Measurements from ENCODE around the gene GABRD. TPM values are rescaled to one million over a fixed set of nuclear protein-coding genes. Genes with fewer than 3 reads are reported as not detected.

Gene GABRD
- total RNA-seq, 1 donor from 2014 or later = 1.2 TPM

GRCh38 chr1:1985375-1986050 lies 33.6 kb upstream of the GABRD start:
- DNase-seq (ENCODE audit: low spot score) = no peak

GRCh38 chr1:1986451-1987141 lies 32.5 kb upstream of the GABRD start:
- DNase-seq (ENCODE audit: low spot score) = no peak

- no peak for DNase-seq (ENCODE audit: low spot score)
Observed at GRCh38 chr1:1987142-1987510, 32.0 kb upstream of the GABRD start.

DNA sequence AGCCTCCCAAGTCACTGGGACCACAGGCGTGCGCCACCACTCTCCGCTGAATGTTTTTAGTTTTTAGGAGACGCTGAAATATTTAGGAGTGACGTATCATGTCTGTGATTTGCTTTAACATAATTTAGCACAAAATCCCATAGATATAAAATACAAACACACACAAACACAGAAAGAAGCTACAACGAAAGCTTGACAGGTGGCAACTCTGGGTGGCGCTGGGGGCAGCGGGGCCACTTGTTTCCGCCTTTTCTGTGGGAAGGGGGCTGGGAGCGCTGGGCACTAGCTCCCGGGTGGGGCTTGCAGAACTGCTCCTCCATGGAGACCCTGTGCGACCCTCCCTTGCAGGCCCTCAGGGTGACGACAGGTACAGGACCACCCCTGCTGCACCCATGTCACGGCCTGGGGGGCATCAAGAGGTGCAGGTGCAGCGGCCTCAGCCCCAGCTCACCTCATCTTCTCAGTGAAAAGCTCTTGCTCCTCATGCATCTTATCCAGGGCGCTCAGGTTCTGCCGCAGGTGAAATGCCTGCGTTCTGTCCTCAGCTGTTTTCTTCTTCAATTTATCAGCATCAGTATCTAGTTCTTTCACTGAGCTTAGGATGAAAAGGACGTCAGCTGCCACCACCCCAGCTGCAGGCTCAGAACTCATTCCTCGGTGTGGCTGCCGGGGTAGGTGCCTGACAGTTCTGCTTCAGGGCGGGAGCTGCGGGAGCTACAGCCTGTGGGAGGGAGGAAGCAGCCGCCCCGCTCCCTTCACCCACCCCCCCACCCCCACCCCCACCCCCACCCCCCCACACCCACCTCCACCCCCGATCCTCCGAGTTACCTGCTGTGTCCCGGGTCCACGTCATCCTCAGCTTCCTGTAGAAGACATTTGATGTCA lies 30.8 kb upstream of the GABRD start:
- DNase-seq (ENCODE audit: low spot score) = no peak

GRCh38 chr1:1989102-1989542 lies 30.0 kb upstream of the GABRD start:
- no peak for DNase-seq (ENCODE audit: low spot score)

- DNase-seq (ENCODE audit: low spot score) = no peak
Observed at GRCh38 chr1:1989789-1990188, 29.4 kb upstream of the GABRD start.

GRCh38 chr1:1990222-1990621 lies 28.9 kb upstream of the GABRD start:
- DNase-seq (ENCODE audit: low spot score) = no peak

- no peak for DNase-seq (ENCODE audit: low spot score)
Observed at GRCh38 chr1:1994536-1994935, 24.6 kb upstream of the GABRD start.

- DNase-seq (ENCODE audit: low spot score) = no peak
Observed at GRCh38 chr1:1996207-1996651, 22.9 kb upstream of the GABRD start.

DNA sequence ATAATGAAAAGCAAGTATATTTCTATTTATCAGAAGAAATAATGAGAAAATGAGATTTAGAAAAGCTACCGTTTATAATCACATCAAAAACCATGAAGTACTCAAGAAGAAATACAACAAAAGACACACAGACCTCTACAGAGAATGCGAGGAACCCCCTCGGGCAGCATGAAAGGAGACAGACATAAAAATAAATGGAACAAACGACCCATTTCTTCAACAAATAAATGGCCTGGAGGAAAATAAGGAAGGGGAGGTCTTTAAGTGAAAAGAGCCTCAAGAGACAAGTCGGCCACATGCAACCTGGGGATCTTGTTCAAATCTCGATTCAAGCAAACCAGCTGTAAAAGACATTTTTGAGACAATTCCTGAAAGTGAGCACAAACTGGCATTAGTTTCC lies 21.6 kb upstream of the GABRD start:
- DNase-seq (ENCODE audit: low spot score) = no peak

DNA sequence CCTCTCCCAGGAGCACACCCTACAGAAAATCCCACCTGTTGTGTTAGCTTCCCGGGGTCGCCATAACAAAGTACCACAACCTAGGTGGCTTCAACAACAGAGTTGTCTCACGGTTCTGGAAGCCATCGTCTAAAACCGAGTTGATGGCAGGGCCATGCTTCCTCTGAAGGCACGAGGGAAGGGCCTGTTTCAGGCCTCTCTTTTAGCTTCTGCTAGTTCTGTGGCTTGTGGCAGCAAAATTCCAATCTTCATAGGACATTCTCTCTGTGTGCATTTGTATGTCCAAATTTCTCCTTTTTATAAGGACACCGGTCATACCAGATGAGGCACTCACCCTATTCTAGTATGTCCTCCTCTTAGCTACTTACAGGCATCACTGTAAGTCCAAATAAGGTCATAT lies 18.7 kb upstream of the GABRD start:
- DNase-seq (ENCODE audit: low spot score) = no peak

GRCh38 chr1:2000850-2001249 lies 18.3 kb upstream of the GABRD start:
- no peak for DNase-seq (ENCODE audit: low spot score)

DNA sequence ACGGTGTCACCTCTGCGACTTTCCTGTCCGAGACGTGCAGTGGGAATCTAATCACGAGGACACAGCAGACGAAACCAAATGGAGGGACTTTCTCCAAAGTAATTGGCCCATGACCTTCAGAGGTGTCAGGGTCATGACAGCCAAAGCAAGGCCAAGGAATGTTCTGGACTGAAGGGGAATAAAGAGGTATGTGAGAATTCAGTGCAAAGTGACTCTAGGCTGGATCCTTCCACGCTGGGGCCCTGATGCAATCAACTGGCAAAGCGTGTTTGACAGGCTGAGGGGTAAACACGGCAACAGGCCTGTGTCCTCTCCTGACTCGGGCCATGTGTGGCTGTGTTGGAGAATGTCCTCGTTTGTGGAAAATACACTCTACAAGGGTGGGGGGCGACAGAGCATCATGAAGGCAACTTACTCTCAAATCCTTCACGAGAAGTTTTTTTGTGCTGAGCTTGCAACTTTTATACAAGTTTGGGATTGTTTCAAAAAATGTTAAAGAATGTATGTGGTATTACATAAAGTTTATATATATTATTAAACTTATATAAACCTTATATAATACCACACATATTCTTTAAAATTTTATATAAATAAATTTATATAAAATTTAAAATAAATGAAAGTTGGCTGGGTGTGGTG lies 17.3 kb upstream of the GABRD start:
- DNase-seq (ENCODE audit: low spot score) = peak; percentile 71

DNA sequence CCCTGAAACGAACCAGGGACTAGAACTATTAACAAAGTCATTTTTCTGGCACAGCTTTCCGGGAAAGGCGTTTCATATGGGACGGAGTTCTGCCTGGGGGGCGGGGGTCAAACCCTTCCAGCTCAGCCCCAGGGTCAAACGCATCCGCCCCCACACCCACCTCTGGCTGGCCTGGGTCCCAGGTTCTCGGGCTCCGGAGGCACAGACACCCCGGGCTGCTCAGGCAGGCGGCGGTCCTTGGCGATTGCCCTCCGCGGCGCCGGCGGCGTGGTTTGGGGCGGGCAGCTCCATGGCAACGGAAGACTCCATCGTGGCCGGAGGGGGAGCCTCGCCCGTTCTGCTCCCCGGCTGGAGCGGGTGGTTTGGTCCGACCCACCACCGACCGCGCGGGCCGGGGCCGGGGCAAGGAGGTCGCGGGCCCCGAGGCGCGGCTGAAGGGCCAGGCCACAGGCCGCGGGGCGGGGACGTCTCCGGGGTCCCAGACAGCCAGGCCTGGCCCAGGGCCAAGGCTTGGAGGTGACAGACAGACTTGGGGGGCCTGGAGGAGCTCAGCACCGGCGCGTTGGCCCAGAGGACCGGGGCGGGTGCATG lies 15.5 kb upstream of the GABRD start, which contains the start of gene CFAP74:
CFAP74 (minus strand) TSS at position 246 of the 591 bp plus-strand sequence. CDS start 12,830 bp downstream, outside the sequence.
- no peak for DNase-seq (ENCODE audit: low spot score)

DNA sequence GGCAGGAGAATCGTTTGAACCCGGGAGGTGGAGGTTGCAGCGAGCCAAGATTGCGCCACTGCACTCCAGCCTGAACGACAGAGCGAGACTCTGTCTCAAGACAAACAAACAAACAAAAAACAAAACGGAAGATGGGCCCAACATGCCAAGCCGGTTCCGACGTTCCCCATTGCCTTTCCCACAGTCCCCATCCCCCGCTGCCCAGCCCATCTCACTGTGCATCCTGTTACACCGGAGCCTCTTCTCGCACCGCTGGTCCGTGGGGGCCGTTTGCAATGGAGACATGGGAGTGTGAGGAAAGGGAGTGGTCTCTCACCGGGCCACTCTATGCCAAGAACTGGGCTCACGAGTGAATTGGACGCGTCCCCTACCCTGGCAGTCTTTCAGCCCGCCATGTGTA lies 14.3 kb upstream of the GABRD start:
- no peak for DNase-seq (ENCODE audit: low spot score)

- DNase-seq (ENCODE audit: low spot score) = no peak
Observed at GRCh38 chr1:2009101-2010053, 9.8 kb upstream of the GABRD start.

DNA sequence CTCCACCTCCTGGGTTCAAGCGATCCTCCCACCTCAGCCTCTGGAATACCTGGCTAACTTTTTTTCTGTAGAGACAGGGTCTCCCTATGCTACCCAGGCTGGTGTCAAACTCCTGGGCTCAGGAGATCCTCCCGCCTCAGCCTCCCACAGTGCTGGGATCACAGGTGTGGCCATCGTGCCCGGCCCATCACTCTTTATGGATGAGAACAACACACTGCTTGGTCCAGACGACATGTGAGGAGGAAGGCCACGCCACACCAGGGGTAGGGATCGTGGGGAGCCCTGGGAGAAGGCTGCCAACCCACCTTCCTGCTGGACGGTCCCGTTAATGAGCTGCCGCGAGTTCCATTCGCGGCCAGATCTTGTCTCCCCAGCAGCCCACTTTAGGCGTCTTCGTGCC lies 5.0 kb upstream of the GABRD start:
- no peak for DNase-seq (ENCODE audit: low spot score)

- no peak for DNase-seq (ENCODE audit: low spot score)
Observed at GRCh38 chr1:2014741-2015735, 4.1 kb upstream of the GABRD start.

GRCh38 chr1:2016123-2016522 lies 3.0 kb upstream of the GABRD start:
- no peak for DNase-seq (ENCODE audit: low spot score)
